ENCODE measurements around the gene HS6ST3.

Gene HS6ST3

GRCh38 chr13:96681766-96682165, 591.9 kb downstream of the HS6ST3 start:
- Histone ChIP-seq H3K9ac (ENCODE audit: low read length) (no peak overlapping the region), H3K27me3 (ENCODE audit: control insufficient read depth, insufficient read depth, low read length) (no peaks in the 10 kb centered on the region), H3K4me3 (ENCODE audit: low read depth, low read length) (no peak overlapping the region), H3K27ac (ENCODE audit: low read depth, low read length) (no peak overlapping the region), H3K9me3 (ENCODE audit: control insufficient read depth, insufficient read depth, low read depth, low read length) (no peaks in the 10 kb centered on the region), H3K4me1 (ENCODE audit: control insufficient read depth, insufficient read depth, low read length) (no peaks in the 10 kb centered on the region), H3K36me3 (ENCODE audit: control insufficient read depth, insufficient read depth, low read length) (no peaks in the 10 kb centered on the region)

- no peaks in the 10 kb centered on the region for H3K9me3 ChIP-seq (ENCODE audit: control insufficient read depth, insufficient read depth, low read depth, low read length)
- H3K27me3 ChIP-seq (ENCODE audit: control insufficient read depth, insufficient read depth, low read length), result no peaks in the 10 kb centered on the region
- H3K27ac ChIP-seq (ENCODE audit: low read depth, low read length), result no peak overlapping the region
- H3K4me1 ChIP-seq (ENCODE audit: control insufficient read depth, insufficient read depth, low read length), result no peaks in the 10 kb centered on the region
- no peak overlapping the region for H3K9ac ChIP-seq (ENCODE audit: low read length)
- H3K36me3 ChIP-seq (ENCODE audit: control insufficient read depth, insufficient read depth, low read length), result no peaks in the 10 kb centered on the region
- H3K4me3 ChIP-seq (ENCODE audit: low read depth, low read length), result no peak overlapping the region
Measured at GRCh38 chr13:96684469-96684868, 594.6 kb downstream of the HS6ST3 start.

GRCh38 chr13:96684907-96685306, 595.0 kb downstream of the HS6ST3 start:
- no peak overlapping the region for H3K9ac ChIP-seq (ENCODE audit: low read length)
- H3K36me3 ChIP-seq (ENCODE audit: control insufficient read depth, insufficient read depth, low read length), result no peaks in the 10 kb centered on the region
- H3K27ac ChIP-seq (ENCODE audit: low read depth, low read length), result no peak overlapping the region
- H3K4me3 ChIP-seq (ENCODE audit: low read depth, low read length), result no peak overlapping the region
- no peaks in the 10 kb centered on the region for H3K9me3 ChIP-seq (ENCODE audit: control insufficient read depth, insufficient read depth, low read depth, low read length)
- H3K4me1 ChIP-seq (ENCODE audit: control insufficient read depth, insufficient read depth, low read length), result no peaks in the 10 kb centered on the region
- no peaks in the 10 kb centered on the region for H3K27me3 ChIP-seq (ENCODE audit: control insufficient read depth, insufficient read depth, low read length)

GRCh38 chr13:96686286-96686685, 596.4 kb downstream of the HS6ST3 start:
- Histone ChIP-seq H3K27ac (ENCODE audit: low read depth, low read length) (no peak overlapping the region), H3K9me3 (ENCODE audit: control insufficient read depth, insufficient read depth, low read depth, low read length) (no peaks in the 10 kb centered on the region), H3K27me3 (ENCODE audit: control insufficient read depth, insufficient read depth, low read length) (no peaks in the 10 kb centered on the region), H3K4me3 (ENCODE audit: low read depth, low read length) (no peak overlapping the region), H3K36me3 (ENCODE audit: control insufficient read depth, insufficient read depth, low read length) (no peaks in the 10 kb centered on the region), H3K4me1 (ENCODE audit: control insufficient read depth, insufficient read depth, low read length) (no peaks in the 10 kb centered on the region), H3K9ac (ENCODE audit: low read length) (no peak overlapping the region)

GRCh38 chr13:96687191-96687590, 597.3 kb downstream of the HS6ST3 start:
- no peak overlapping the region for H3K27ac ChIP-seq (ENCODE audit: low read depth, low read length)
- H3K9ac ChIP-seq (ENCODE audit: low read length), result no peak overlapping the region
- no peaks in the 10 kb centered on the region for H3K9me3 ChIP-seq (ENCODE audit: control insufficient read depth, insufficient read depth, low read depth, low read length)
- H3K4me1 ChIP-seq (ENCODE audit: control insufficient read depth, insufficient read depth, low read length), result no peaks in the 10 kb centered on the region
- no peaks in the 10 kb centered on the region for H3K27me3 ChIP-seq (ENCODE audit: control insufficient read depth, insufficient read depth, low read length)
- H3K36me3 ChIP-seq (ENCODE audit: control insufficient read depth, insufficient read depth, low read length), result no peaks in the 10 kb centered on the region
- H3K4me3 ChIP-seq (ENCODE audit: low read depth, low read length), result no peak overlapping the region

GRCh38 chr13:96690998-96691397, 601.1 kb downstream of the HS6ST3 start:
- H3K4me1 ChIP-seq (ENCODE audit: control insufficient read depth, insufficient read depth, low read length), result no peaks in the 10 kb centered on the region
- no peak overlapping the region for H3K4me3 ChIP-seq (ENCODE audit: low read depth, low read length)
- no peaks in the 10 kb centered on the region for H3K27me3 ChIP-seq (ENCODE audit: control insufficient read depth, insufficient read depth, low read length)
- no peak overlapping the region for H3K9ac ChIP-seq (ENCODE audit: low read length)
- H3K36me3 ChIP-seq (ENCODE audit: control insufficient read depth, insufficient read depth, low read length), result no peaks in the 10 kb centered on the region
- no peaks in the 10 kb centered on the region for H3K9me3 ChIP-seq (ENCODE audit: control insufficient read depth, insufficient read depth, low read depth, low read length)
- no peak overlapping the region for H3K27ac ChIP-seq (ENCODE audit: low read depth, low read length)

- no peak overlapping the region for H3K4me3 ChIP-seq (ENCODE audit: low read depth, low read length)
- no peak overlapping the region for H3K9ac ChIP-seq (ENCODE audit: low read length)
- H3K27ac ChIP-seq (ENCODE audit: low read depth, low read length), result no peak overlapping the region
- H3K9me3 ChIP-seq (ENCODE audit: control insufficient read depth, insufficient read depth, low read depth, low read length), result no peaks in the 10 kb centered on the region
- no peaks in the 10 kb centered on the region for H3K27me3 ChIP-seq (ENCODE audit: control insufficient read depth, insufficient read depth, low read length)
- no peaks in the 10 kb centered on the region for H3K4me1 ChIP-seq (ENCODE audit: control insufficient read depth, insufficient read depth, low read length)
- H3K36me3 ChIP-seq (ENCODE audit: control insufficient read depth, insufficient read depth, low read length), result no peaks in the 10 kb centered on the region
Measured at GRCh38 chr13:96696389-96696900, 606.5 kb downstream of the HS6ST3 start.

GRCh38 chr13:96700657-96701056, 610.8 kb downstream of the HS6ST3 start:
- Histone ChIP-seq H3K27ac (ENCODE audit: low read depth, low read length) (no peak overlapping the region), H3K4me3 (ENCODE audit: low read depth, low read length) (no peak overlapping the region), H3K9ac (ENCODE audit: low read length) (no peak overlapping the region), H3K27me3 (ENCODE audit: control insufficient read depth, insufficient read depth, low read length) (no peaks in the 10 kb centered on the region), H3K36me3 (ENCODE audit: control insufficient read depth, insufficient read depth, low read length) (no peaks in the 10 kb centered on the region), H3K9me3 (ENCODE audit: control insufficient read depth, insufficient read depth, low read depth, low read length) (0 out of 2 replicates have a peak, but pooled peaks cover 2% of the 10 kb centered on the region), H3K4me1 (ENCODE audit: control insufficient read depth, insufficient read depth, low read length) (no peaks in the 10 kb centered on the region)

- Histone ChIP-seq H3K27ac (ENCODE audit: low read depth, low read length) (no peak overlapping the region), H3K36me3 (ENCODE audit: control insufficient read depth, insufficient read depth, low read length) (no peaks in the 10 kb centered on the region), H3K4me3 (ENCODE audit: low read depth, low read length) (no peak overlapping the region), H3K27me3 (ENCODE audit: control insufficient read depth, insufficient read depth, low read length) (no peaks in the 10 kb centered on the region), H3K9me3 (ENCODE audit: control insufficient read depth, insufficient read depth, low read depth, low read length) (no peaks in the 10 kb centered on the region), H3K9ac (ENCODE audit: low read length) (no peak overlapping the region), H3K4me1 (ENCODE audit: control insufficient read depth, insufficient read depth, low read length) (no peaks in the 10 kb centered on the region)
Measured at GRCh38 chr13:96707146-96707545, 617.2 kb downstream of the HS6ST3 start.

GRCh38 chr13:96710166-96710862, 620.4 kb downstream of the HS6ST3 start:
- H3K9me3 ChIP-seq (ENCODE audit: control insufficient read depth, insufficient read depth, low read depth, low read length), result no peaks in the 10 kb centered on the region
- H3K27me3 ChIP-seq (ENCODE audit: control insufficient read depth, insufficient read depth, low read length), result no peaks in the 10 kb centered on the region
- H3K4me1 ChIP-seq (ENCODE audit: control insufficient read depth, insufficient read depth, low read length), result no peaks in the 10 kb centered on the region
- H3K9ac ChIP-seq (ENCODE audit: low read length), result no peak overlapping the region
- no peak overlapping the region for H3K4me3 ChIP-seq (ENCODE audit: low read depth, low read length)
- no peak overlapping the region for H3K27ac ChIP-seq (ENCODE audit: low read depth, low read length)
- no peaks in the 10 kb centered on the region for H3K36me3 ChIP-seq (ENCODE audit: control insufficient read depth, insufficient read depth, low read length)

- Histone ChIP-seq H3K9ac (ENCODE audit: low read length) (no peak overlapping the region), H3K27ac (ENCODE audit: low read depth, low read length) (no peak overlapping the region), H3K4me3 (ENCODE audit: low read depth, low read length) (no peak overlapping the region), H3K9me3 (ENCODE audit: control insufficient read depth, insufficient read depth, low read depth, low read length) (no peaks in the 10 kb centered on the region), H3K27me3 (ENCODE audit: control insufficient read depth, insufficient read depth, low read length) (no peaks in the 10 kb centered on the region), H3K36me3 (ENCODE audit: control insufficient read depth, insufficient read depth, low read length) (no peaks in the 10 kb centered on the region), H3K4me1 (ENCODE audit: control insufficient read depth, insufficient read depth, low read length) (no peaks in the 10 kb centered on the region)
Measured at GRCh38 chr13:96720446-96720845, 630.5 kb downstream of the HS6ST3 start.

All from HUES6 (cell line).